Tongue (tissue), 2 donors: Measurements from ENCODE around the gene SSBP3. TPM values are rescaled to one million over a fixed set of nuclear protein-coding genes. Genes with fewer than 3 reads are reported as not detected.
"Not testable (repeated sequence)": the region's sequence is repeated elsewhere in the genome, so short reads cannot be mapped to it uniquely, and the experiment has no call there.

ENCODE experiments used
- DNase-seq: peaks from one replicate; pipeline ENCODE4 v3.0.0-alpha.2; 2015
- total RNA-seq: library from RNA; depleted of rRNA; stranded (reverse); fragments of >200 nt; gene quantifications from one replicate; pipeline ENCODE4 v1.2.3, GENCODE V29; 2014

SSBP3 gene
- total RNA-seq, 1 donor from 2014 or later, result 17.2 TPM

DNA sequence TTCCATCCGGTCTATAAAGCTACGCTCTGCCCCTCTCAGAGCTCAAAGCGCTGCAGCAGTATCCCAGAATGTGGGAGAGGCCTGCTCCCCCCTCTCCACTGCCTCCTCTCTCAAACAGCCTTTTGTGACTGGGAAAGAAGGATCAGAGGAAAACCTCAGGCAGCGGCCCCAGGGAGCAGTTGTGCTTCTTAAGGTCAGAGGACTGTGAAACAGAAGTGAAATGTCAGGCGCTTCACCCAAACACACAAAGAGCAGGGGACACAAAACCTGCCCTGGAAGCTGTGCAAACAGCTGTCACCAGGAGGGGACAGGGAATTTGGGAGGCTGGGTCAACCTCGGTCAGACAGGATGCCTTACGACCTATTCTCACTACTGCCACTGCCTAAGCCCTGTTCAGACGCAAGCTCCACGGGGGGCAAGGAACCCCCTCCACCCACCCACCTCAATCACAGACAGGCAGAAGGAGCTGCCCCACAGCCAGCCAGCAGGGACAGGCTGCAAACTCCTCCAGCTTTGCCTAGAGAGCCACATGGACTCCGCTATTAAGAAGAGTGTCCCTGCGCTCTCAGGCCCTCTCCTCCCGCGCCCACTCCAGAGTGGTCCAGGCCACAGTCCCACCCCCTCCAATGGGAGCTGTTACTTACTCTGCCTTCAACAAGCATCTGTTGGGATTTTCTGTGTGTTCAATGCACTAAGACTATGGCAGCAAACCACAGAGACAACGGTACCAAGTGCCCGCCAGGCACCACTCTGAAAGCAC is 14.6 kb downstream of the SSBP3 start:
- DNase-seq, result no peak

GRCh38 chr1:54390655-54391054 is 15.5 kb downstream of the SSBP3 start:
- DNase-seq, result no peak

DNA sequence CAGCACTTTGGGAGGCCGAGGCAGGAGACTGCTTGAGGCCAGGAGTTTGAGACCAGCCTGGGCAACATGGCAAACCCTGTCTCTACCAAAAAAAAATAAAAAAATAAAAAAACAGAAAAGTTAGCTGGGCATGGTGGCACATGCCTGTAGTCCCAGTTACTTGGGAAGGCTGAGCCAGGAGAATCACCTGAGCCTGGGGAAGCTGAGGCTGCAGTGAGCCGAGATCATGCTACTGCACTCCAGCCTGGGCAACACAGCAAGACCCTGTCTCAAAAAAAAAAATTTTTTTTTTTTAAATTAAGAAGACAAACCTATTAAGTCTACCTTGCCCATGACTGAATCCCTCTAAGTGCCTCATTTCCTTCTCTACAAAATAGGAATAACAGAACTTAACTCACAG is 16.6 kb downstream of the SSBP3 start:
- DNase-seq, result not testable (repeated sequence)

GRCh38 chr1:54387419-54387818 is 18.8 kb downstream of the SSBP3 start:
- no peak for DNase-seq

DNA sequence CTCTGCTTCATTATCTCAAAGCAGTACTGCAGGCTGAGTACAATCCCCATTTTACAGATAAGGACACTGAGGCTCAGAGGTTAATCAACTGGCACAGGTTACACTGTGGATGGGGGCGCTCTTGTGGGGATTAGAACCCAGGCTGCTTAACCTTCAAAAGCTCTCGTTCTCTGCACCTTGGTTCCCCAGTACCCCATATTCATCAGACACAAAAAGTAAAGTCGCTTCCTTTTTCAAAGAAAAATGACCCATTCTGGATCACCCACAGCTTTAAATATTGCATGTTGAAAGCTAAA is 20.5 kb downstream of the SSBP3 start:
- no peak for DNase-seq

DNA sequence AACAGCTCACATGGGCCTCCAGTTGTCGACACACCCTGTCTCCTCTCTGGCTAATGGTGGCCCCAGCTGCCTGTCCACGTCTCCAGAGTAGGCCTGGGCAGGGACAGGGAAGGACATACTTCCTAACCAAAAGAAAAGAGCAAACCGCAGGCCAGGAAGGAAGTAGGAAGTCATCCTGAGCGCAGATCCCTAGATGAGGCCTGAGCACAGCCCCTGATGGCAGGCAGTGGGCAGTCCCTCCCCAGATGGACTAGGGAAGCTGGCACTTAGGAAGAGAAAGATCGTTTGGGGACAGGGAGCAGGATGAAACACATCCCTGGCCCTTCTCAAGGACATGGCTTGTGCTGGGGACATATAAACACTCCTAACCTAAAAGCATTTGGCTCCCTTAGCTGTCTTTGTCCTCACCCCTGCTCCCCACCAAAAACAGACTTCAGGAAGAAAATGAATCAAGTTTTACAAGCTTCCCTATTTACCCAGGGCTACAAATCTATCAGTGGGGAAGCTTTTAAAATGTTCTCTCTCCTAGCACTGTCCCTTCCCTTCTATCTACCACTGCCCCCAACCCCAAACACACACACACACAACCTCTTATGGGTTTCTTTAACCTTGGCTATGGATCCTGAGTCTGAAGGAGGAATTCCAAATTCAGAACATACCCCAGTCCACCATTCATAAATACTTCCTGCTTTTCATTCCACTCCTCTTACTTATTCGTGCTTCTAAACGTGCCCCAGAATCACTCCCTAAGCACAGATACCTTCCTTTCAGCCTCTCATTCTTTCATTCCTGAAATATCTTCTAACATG is 21.1 kb downstream of the SSBP3 start:
- DNase-seq, result no peak

- no peak for DNase-seq
Measured at GRCh38 chr1:54384471-54384870, 21.7 kb downstream of the SSBP3 start.

GRCh38 chr1:54381524-54381923 is 24.7 kb downstream of the SSBP3 start:
- no peak for DNase-seq

DNA sequence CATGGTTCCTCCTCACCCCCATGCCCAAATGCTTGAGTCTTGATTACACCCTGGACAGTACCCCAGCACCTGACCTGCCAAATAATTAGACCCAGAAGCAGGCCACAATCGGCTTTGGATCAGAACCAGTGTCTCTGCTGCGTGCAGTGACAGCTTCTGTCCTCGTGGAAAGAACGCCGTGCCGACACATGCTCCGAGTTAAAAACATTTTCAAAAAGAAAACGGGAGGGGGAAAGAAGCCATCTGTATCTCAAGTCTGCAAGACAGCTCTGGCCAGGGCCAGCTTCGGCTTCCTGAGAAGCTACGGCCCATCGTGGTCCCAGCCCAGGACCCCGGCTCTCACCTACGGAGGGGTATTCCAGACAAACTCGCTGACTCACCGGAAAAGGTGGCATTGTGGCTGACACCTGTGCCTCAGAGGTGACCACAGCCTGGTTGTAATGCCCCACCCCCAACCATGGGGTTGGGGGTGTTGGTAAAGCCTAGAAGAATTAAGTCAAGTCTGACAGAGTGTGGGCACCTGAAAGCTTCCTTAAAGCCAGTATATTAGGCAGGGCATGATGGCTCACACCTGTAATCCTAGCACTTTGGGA is 25.8 kb downstream of the SSBP3 start:
- DNase-seq, result no peak

GRCh38 chr1:54379555-54380289 is 26.5 kb downstream of the SSBP3 start:
- DNase-seq, result no peak

- DNase-seq, result no peak
Measured at GRCh38 chr1:54378874-54379554, 27.2 kb downstream of the SSBP3 start.

- DNase-seq, result no peak
Measured at GRCh38 chr1:54378157-54378873, 27.9 kb downstream of the SSBP3 start.

DNA sequence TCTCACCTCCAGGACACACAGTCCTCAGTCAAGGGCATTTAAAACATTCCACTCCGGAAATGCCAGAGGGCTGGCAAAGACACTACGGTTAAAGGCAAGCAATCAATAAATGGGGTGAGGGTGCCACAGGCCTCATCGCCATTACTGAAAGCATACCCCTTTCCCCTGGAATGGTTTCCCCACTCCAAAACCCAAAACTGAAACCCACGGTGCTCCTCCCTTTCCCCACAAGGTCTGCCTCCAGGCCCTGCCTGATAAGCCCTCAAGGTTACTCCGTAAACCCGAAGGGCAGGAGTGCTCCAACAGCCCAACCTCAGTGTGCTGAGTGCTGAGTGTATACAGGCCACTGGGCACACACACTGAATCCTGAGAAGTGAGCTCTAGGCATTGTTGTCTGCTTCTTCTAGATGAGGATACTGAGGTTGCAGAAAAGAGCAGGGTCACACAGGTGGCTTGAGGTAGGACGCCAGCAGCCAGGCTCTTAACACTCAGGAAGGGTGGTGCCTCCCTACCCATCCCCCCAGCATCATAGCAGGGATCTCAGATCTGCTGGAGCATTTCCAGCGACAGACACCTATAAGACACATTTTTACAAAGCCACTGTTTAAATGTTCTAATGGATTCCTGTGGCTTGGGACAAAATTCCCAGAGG is 29.0 kb downstream of the SSBP3 start:
- DNase-seq, result no peak

DNA sequence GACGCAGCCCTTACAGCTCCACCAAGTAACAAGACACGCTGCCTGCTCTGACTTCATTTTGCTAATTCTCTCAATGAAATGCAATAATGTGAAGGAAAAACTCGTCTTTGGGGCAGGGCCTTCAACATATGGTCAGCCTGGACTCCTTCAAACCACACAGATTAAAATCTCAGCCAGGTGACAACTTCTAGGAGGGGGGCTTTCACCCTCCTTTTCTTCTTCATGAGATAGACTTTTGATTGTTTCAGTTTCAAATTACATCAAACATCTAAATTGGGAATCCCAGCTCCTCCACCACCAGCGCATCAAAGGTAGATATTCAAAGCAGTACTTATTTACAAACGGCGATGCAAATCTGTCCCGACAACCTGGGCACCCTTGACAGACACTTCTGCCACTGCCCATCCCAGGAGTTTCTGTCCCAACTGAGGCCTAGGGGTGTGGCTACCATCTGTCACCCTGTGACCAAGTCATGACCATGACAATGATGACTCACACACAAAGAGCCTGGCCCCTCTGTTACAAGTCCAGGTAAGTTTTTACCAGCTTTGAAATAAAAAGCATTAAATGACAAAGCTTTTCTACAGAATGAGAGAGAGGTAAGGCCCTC is 29.7 kb downstream of the SSBP3 start:
- no peak for DNase-seq

DNA sequence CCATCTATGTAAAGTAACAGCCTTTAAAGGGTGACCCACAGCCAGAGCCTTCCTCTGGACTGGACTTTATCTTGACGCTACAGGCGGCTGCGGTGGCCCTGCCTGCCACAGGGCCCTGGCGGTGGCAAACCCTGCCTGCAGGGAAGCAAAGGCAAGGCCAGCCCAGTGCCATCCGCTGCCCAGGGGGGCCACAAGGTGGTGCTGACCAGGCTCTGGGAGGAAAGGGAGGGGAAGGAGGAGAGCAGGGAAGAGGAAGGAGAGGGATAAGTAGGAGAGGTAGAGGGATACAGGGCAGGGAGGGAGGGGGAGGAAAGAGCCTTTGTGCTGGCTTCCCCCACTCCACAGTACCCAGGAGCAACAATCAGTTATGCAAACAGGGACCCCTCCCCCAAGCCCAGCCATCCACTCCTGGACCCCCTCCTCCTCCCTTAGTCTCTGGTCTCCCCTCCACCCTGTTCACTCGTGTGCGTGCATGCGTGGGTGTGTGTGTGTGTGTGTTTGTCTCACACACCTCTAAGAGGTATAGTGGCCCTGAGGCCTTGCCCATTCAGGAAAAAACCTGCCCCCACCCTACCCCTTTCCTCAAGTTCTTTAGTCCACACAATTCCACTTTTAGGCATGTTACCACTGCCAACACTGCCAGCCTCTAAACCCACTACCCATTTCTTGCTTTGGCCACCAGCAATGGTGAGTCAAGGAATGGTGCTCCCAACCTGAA is 30.3 kb downstream of the SSBP3 start:
- DNase-seq, result no peak

GRCh38 chr1:54375298-54375697 is 30.9 kb downstream of the SSBP3 start:
- no peak for DNase-seq

DNA sequence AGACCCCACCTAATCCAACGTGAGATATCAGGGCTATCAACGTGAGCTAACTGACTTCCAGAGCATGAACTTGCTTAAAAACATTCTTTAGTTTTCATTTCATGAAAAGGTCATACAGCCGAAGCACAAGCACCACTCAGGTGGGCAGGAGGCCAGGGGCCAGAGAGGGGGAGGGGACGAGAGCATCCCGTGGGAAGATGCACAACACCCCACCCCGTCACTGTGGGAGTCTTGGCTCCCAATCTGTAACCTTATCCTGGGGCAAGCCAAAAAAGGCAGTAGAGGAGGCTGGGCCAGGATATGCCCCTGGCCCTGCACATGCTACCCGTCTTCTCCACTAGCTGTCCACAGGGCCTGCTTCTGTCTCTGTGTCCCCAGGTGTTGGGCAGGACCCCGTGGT is 31.4 kb downstream of the SSBP3 start:
- DNase-seq, result no peak

- DNase-seq, result no peak
Measured at GRCh38 chr1:54372978-54373377, 33.2 kb downstream of the SSBP3 start.

DNA sequence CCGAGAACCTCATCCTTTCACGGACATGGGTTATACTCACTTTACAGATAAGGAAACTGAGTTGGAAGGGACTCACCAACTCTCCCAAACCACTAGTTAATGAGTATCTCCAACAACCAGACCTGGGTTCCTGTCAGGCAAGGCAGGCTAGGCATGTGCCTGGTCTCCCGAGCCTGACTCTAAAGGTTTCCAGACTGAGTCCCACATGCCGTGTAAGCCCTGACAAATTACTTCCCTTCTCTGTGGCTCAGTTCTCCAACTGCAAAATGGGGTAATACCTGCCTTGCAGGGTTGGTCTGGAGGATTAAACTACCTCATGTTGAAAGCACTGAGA is 34.3 kb downstream of the SSBP3 start:
- DNase-seq, result no peak
